HG02588 (cell line): ENCODE results near the gene CACUL1.
A peak's percentile ranks its signal among the peaks of the same experiment; 100 is the strongest.
"Not testable (repeated sequence)": the region's sequence is repeated elsewhere in the genome, so short reads cannot be mapped to it uniquely, and the experiment has no call there.

ENCODE experiments used
- ATAC-seq: cut with Tn5 transposase; IDR thresholded peaks from one replicate; pipeline ENCODE4 v1.9.1; 2021; ENCODE audit warnings: mild to moderate bottlenecking, moderate library complexity; ENCODE audit not compliant: unreplicated experiment

Gene CACUL1

DNA sequence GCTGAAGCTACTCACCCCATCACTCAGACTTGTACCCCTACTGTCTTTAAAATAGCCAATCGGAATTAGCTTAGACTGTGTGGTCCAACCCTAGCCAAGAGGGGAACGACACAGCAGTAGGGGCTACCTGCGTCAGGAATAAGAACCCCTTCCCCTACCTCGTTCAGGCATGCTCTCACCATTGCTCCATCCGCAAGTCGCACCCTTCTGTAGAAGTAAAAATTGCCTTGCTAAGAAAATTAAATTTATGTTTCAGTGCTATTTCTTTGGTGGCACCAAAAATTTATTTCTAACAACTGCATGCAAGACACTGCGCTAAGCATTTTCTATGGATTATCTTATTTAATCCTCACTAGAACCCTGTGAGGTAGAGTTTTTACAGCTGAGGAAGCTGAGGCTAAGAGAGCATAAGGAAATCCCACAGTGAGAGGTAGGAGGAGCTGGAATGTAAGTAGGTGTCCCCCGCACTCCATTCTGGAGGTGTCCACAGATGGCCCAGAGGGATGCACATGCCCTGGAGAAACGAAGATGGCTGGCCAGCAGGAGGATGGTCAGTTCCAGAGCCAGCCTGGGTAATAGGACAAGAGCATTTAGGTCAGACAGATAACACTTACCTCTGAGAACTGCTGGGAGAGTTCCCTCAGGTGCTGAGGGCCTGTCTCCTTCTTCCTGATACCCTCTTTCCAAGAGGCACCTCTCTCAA lies 15.3 kb upstream of the CACUL1 start:
- no peak for ATAC-seq

DNA sequence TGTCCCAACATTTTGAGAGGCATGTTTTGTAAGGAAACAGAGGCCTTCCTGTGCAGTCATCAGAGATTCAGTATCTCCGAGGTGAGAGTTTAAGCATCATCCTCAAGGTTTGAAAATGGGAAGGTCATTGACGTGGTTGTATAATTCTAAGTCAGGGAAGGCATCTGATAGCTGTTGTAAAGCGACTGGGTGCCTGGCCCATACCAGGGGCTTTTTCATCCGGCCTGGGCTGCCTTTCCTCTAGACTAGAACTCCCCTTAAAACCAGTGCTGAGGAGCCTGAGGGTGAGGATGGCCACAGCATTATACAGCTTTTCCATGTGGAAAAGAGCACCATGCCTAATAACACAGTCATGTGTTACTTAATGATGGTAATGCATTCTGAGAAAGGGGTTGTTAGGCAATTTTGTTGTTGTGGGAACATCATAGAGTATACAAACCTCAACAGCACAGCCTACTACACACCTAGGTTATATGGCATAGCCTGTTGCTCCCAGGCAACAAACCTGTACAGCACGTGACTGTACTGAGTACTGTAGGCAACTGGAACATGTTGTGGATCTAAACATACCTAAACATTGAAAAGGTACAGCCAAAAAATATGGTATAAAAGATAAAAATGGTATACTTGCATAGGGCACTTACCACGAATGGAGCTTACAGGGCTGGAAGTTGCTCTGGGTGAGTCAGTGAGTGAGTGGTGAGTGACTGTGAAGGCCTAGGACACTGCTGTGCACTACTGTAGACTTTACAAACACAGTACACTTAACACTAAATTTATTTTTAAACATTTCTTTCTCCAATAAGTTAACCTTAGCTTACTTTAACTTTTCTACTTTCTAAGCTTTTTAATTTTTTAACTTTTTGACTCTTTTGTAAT lies 13.5 kb upstream of the CACUL1 start:
- no peak for ATAC-seq

DNA sequence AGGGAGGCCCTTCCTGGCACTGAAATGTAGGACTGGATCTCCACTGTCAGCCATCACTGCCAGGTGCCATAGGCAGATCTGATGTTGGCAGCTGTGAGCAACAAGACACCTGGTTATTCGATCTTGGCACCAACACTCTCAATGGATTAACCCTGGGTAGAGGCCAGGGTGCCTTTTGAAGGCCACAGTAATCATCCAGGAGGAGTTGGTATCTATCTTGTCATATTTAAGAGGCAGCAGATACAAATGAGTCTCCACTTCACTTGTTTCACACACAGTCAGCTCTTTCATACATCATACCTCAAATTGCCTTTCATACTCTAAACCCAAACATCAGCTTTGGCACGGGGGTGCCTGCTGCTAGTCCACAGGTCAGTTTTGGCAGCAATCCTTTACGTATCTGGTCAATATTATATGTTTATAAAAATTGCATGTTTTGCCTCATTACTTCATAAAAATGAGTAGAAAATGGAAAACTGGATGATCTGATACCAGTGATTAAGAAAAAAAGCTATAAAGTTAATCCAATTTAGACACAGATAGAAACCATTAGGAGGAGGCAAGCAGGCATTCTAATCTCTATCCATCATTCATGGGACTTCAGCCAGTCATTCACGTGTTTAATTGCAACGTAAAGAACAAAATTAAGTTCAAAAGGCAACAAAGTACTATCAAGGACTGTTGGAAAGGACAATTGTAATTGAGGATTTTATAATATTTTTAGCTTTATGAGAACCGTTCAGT lies 12.7 kb upstream of the CACUL1 start:
- no peak for ATAC-seq

DNA sequence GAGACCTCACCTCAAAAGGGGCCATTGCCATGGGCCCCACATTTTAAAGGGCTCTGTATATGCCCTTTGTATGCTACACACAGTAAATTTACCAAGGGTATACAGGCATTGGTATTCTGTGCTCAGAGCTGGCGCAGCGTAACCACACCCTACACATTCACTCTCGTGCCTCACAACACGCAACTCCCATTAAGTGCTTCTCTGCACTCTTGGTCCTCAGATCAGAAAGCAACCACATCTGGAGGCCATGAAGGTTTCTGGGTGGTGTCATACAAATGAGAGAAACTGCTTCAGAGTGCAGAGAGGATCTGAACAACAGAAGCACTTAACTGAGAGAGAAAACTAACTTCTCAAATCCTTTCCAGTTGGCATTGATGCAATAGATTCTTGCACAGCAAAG lies 9.4 kb upstream of the CACUL1 start:
- no peak for ATAC-seq

DNA sequence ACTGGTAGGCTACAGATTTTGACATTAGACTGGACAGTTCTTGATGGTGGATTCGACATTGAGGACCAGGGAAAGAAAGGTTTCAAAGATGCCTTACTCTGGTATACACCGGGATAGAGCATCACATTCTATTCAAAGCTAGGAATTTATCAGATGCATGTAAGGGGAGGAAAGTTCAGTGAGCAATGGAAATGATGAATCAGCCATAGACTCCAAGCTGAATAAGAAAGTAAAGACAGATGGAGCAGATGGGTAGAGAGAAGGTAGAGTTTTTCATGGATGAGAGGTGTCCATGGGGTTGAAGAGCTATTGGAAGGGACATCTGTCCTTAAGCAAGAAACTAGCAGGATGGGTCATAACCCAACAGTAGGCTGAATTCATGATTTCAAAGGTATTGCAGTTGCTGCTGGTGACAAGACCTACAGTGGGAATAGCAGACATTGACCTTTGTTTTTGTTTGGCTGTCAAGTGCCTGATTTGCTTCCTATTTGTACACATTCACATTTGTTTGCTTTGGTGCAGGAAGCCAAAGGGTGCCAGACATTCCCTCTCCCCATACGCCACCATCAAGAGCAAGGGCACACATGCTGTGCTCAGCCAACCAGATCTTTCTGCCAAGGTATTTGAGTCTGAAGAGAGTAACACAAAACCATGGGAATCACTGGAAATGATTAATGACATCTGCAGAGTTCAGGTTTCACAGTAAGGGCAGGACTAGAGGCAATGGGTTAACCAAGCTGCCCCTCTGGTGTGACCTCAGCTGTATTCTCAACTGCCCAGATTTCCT lies 8.6 kb upstream of the CACUL1 start:
- no peak for ATAC-seq

DNA sequence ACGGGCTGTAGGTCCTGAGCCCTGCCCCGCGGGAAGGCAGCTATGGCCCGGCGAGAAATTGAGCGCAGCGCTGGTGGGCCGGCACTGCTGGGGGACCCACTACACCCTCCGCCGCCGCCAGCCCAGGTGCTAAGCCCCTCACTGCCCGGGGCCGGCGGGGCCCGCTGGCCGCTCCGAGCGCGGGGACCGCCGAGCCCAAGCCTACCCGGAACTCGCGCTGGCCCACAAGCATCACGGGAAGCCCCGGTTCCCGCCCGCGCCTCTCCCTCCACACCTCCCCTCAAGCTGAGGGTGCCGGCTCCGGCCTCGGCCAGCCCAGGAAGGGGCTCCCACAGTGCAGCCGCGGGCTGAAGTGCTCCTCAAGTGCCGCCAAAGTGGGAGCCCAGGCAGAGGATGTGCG lies 5.5 kb upstream of the CACUL1 start:
- ATAC-seq: no peak

DNA sequence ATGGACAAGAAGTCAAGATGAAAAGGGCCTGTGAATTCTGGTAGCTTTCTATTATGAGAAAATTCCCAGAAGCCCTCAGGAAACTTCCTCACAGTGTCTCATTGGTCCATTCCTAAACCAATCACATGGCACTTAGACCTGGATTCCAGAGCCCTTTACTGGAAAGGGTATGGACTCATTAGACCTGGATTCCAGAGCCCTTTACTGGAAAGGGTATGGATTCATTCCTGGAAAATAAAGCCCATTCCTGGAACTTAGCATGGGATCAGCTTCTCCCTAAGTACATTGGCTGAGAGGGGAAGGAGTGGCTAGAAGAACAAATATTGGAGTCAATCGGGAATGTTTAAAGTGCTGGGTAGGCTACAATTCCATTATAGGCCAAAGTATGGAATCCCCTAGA lies 3.7 kb upstream of the CACUL1 start:
- ATAC-seq: no peak

DNA sequence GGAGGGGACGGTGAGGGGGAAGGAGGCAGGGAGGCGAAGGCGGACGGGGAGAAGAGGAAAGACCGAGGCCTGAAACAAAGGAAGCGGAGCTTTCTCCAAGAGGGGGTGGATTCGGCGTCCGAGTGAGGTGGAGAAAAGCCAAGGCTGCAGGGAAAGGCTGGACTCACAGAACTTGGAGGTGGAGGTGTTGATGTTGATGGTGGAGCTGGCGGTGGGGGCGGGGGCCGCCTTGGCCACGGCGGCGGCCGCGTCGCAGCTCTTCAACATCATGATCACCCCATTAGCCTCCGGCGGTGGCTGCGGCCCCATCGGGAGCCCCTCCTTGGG lies 578 bp downstream of the CACUL1 start:
- ATAC-seq: no peak

DNA sequence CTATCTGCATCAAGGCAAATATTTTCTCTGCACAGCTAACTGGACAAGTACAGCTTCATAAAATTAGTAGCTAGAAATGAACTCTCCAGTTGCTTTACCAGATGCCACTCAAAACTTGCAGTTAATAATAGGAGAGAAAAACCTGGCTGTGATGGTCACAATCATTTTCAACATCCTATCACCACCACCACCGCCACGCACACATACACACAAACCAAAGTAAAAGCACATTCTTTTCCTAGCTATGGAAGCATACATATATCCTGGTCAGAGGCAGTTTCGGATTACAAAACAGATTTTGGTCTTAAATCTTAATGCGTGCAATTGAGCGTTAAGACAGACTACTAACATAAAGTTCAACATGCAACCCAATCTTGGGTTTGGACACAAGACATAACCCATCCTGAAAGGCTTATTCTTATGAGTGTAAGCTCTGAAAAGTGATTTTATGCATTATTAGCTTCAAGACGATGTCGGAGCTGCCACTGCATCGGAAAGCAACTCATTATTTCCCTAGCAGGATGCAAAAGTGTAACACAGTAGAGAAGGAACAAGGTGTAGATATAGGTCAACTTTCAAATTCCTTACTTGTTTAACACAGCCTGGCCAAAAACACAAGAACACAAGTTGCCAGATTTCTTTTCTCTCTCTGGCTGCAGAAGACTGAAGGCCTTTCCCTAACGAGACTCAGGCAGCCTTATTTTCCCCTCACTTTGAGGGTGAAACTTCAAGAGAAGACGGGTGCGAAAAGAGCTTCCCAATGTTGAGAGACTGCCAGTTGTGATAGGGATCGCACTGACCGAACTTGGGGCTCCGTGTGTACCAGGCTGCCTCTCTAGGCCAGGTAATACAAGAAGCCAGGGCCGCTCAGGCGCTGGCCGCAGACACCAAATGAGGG lies 1.2 kb downstream of the CACUL1 start:
- ATAC-seq: peak; percentile 19

DNA sequence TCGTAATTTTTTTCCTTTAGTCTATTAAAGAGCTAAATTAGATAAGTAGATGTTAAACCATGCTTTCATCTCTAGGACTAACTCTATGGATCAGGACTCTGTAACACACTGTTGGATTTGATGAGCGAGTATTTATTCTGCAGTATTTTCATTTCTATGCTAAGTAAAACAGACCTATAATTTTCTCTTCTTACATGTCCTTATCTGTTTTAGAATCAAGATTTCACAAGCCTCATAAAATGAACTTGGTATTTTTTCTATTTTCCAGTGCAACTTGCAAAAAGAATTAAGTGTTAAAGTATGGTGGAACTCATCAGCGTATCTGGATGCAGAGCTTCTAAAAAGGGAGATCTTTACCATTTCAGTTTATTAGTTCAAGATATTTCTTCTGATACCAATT lies 2.4 kb downstream of the CACUL1 start:
- no peak for ATAC-seq

DNA sequence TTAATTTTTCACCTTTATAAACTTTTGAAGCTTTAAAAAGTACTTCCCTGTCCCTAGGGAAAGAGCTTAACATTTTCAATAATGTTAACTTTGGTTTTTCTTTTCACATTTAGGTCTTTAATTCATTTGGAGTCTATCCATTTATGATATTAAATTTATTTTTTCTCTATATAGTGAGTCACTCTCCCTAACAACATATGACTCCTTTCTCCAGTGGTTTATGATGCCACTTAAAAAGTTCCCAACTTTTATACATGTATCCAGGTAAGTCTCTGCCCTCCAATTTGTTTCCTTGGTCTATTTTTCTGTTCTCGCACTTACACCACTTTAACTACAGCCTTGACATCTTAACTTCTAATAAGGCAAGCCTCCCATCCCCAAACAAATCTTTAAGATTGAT lies 3.5 kb downstream of the CACUL1 start:
- no peak for ATAC-seq

DNA sequence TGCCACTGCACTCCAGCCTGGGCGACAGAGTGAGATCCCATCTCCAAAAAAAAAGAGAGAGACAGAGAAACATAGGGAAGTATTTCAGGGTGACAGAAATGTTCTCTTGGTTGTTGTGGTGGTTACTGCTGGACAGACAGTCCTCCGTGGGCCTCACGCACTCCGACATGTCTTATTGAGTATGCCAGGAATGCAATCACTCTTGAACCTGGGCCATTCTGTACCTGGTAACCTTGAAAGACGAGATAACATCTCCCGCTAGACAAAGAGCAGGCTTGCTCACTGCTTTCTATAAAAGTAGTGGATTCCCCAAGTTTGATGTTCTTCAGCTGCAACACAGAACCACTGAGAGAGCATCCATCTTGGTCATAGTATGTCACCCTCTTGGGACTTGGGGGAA lies 6.7 kb downstream of the CACUL1 start:
- ATAC-seq: no peak

DNA sequence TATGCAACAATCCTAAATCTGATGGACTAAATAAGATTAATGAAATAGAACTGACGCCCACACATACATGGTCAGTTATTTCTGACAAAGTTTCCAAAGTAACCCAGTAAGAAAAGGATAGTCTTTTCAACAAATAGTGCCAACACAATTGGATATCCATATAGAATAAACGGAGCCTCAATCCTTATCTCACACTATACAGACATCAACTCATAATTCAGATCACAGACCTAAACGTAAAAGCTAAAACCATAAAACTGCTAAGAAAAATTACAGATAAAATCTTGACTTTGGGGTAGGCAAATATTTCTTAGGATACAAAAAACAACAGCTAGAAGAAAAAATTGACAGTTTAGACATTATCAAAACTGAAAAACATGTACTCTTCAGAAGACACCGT lies 8.5 kb downstream of the CACUL1 start:
- ATAC-seq: no peak

DNA sequence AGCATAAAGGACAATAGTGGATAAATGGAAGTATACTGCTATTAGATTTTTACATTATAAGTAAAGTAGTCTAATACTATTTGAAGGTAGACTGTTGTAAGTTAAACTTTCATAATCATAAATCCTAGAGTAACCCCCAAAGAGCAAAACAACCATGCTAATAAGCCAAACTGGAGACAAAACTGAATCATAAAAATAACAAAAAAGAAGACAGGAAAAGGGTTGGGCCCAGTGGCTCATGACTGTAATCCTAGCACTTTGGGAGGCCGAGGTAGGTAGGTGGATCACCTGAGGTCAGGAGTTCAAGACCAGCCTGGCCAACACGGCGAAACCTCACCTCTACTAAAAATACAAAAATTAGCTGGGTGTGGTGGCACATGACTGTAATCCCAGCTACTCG lies 9.7 kb downstream of the CACUL1 start:
- no peak for ATAC-seq

DNA sequence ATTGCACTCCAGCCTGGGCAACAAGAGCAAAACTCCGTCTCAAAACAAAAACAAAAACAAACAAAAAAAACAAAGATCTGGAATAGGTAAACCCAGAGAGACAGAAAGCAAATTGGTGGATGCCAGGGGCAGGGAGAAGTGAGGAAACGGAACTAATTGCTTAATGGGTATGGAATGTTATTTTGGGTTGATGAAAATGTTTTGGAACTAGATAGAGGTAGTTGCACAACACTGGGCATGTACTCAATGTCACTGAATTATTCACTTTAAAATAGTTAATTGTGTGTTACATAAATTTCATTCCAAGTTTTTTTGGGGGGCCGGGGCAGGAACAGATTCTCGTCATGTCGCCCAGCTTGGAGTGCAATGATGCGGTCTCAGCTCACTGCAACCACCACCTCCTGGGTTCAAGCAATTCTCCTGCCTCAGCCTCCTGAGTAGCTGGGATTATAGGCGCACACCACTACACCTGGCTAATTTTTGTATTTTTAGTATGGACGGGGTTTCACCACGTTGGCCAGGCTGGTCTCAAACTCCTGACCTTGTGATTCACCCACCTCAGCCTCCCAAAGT lies 10.3 kb downstream of the CACUL1 start:
- not testable (repeated sequence) for ATAC-seq

DNA sequence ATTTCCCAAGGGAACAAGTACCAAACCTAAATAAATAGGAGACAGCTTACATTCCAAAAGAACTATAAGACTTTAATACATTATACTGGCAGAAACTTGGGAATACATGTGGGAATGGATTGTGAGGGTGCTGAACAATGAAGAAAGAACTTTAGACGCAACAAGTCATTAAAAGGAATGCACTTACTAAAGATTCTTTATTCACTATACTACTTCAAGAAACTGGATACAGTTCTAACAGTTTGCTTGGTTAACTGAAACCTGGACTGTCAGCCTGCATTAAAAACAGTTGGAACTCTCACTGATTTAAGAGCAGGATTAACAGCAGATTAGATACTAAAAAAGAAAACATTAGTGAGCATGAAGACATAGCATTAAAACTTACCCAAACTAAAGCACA lies 12.0 kb downstream of the CACUL1 start:
- ATAC-seq: no peak

DNA sequence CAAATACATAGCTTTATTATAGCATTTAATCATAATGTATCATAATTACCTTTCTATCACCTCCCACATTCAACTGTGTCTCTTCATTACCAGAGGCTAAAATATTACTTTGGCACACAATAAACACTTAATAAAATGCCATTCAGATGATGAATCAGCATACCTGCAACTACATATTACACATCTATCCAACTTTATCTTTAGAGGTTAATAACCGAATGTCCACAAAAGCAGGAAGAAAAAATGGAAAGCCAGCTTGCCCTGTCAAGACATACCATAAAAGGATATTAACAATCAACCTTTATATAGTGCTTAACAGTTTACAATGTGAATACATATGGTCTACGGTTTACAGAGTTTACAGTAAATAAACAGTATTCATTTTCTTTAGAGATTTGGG lies 12.7 kb downstream of the CACUL1 start:
- no peak for ATAC-seq

DNA sequence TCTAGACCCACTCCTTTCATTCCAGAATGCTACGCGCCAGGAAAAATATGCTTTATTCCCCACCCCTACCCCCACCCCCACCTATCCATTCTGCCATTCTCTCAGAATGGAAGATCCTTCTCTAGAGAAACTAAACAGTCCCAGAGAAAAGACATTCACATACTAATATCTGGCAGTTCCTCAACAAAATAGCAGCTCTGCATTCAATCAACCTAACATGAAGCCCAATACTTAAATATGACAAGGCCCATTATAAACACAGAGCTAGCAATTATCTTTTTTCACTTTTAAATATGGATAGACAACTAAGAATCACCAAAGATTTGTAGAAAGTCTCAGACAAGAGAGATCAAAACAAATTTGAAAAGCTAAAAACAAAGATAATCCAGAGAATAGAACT lies 16.4 kb downstream of the CACUL1 start:
- ATAC-seq: no peak

DNA sequence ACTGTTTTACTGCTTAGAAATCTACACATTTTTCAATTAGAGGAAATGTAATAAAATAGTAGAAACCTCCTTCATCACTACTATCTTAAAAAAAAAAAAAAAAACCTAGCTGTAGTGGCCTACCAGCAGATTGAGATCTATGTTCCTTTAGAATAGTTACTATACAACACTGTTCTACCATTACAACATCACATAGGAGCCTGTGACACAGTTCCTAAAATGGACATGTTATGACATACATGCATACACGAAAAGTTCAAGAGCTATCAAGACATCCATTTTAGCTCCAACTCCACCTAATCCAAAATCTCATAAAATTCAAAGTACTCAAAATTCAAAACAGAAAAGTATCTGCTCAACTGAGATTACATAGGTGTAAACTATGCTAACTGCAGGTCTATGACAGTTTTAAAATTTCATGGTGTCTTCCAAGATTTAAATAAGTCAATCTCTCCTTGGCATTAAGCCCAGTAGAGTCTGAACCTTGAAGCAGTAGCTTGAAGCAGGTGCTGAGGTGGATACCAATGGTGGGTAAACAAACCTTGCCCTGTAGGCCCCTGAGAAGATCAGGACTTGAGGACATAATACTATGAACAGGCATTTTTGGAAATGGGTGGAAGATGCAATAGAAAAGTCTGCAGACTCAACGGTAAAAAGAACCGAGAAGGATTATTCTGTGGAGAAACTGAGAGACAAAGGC lies 17.0 kb downstream of the CACUL1 start:
- ATAC-seq: no peak
